HepG2 (cell line): ENCODE data around the gene RGS11. TPM values are rescaled to one million over a fixed set of nuclear protein-coding genes. Genes with fewer than 3 reads are reported as not detected.

Experiments
- ATAC-seq: fragments of 200-7000 bp; cut with Tn5 transposase; 3 replicates; pipeline ENCODE4 v1.9.1; 2020; ENCODE audit warnings: mild to moderate bottlenecking, moderate library complexity
- BruUV-seq: library from RNA; stranded (reverse); fragments of 400-500 nt; replicated peaks from 2 replicates; lab custom pipeline; 2021; lab: Mats Ljungman, UMichigan
- CTCF ChIA-PET: fragments of 300-600 bp; formaldehyde crosslinking; extraction: SDS; loops from one replicate; lab custom pipeline; 2021; ENCODE audit warnings: low total read pairs, inconsistent platforms, low intra/inter-chr PET ratio; lab: Yijun Ruan, JAX
- POLR2A ChIA-PET: fragments of 350-600 bp; sonication (Branson Sonifier 250); formaldehyde crosslinking; loops from one replicate; lab custom pipeline; 2020; ENCODE audit warnings: antibody characterized with exemption, inconsistent platforms; lab: Yijun Ruan, JAX
- DNase-seq: peaks from one replicate; pipeline ENCODE4 v3.0.0-alpha.2; 2015; ENCODE audit warnings: low spot score
- FAIRE-seq: peaks from 3 replicates; lab custom pipeline; 2011; peaks lifted over from hg19 to GRCh38; lab: Jason Lieb, UNC
- H2AFZ ChIP-seq: one replicate; pipeline ENCODE4 v1.6.1; 2011; ENCODE audit warnings: low read length, inconsistent platforms
- H3K27ac ChIP-seq: fragments of 300-600 bp; 3 replicates; pipeline ENCODE4 v1.8.0; 2011; ENCODE audit warnings: mixed run types, mild to moderate bottlenecking, mixed read lengths, low read length, inconsistent platforms; ENCODE audit not compliant: insufficient read depth; ENCODE audit errors: extremely low read length
- H3K27me3 ChIP-seq, 2 experiments: fragments of 200-600 bp in 1 of 2; 2 replicates in 1 of 2; 3 replicates in 1 of 2; pipeline versions ENCODE4 v1.6.0 to v1.8.0; 2011; ENCODE audit warnings: low read length in 2 of 2, mild to moderate bottlenecking in 2 of 2, moderate library complexity in 2 of 2, inconsistent platforms in 1 of 2; ENCODE audit not compliant: insufficient read depth in 2 of 2, control insufficient read depth in 1 of 2
- H3K36me3 ChIP-seq, 2 experiments: fragments of 200-600 bp in 1 of 2; replicated peaks in 1 of 2; 2 replicates in 1 of 2; 3 replicates in 1 of 2; pipeline versions ENCODE4 v1.5.1 to v1.8.0; 2011; ENCODE audit warnings: low read length in 2 of 2, inconsistent platforms in 1 of 2; ENCODE audit not compliant: insufficient read depth in 2 of 2, control insufficient read depth in 1 of 2
- H3K4me1 ChIP-seq: 2 replicates; pipeline ENCODE4 v1.5.1; 2012; ENCODE audit warnings: low read length, inconsistent platforms; ENCODE audit not compliant: insufficient read depth
- H3K4me2 ChIP-seq: 2 replicates; pipeline ENCODE4 v1.6.0; 2011; ENCODE audit warnings: low read depth, low read length, inconsistent platforms
- H3K4me3 ChIP-seq, 3 experiments: fragments of 200-600 bp in 1 of 3; sonication (generic), shearing (Covaris generic) in 1 of 3; replicated peaks in 1 of 3; 2 replicates each; pipeline ENCODE4 v1.5.1; 2011 to 2016; ENCODE audit warnings: low read length in 3 of 3, inconsistent platforms in 2 of 3, low read depth in 2 of 3, mild to moderate bottlenecking in 2 of 3, control low read depth in 1 of 3, mixed read lengths in 1 of 3; ENCODE audit not compliant: insufficient read depth in 1 of 3
- H3K79me2 ChIP-seq: one replicate; pipeline ENCODE4 v1.6.1; 2011; ENCODE audit warnings: low read length, inconsistent platforms; ENCODE audit not compliant: insufficient read depth
- H3K9ac ChIP-seq: 2 replicates; pipeline ENCODE4 v1.6.0; 2011; ENCODE audit warnings: mild to moderate bottlenecking, low read depth, low read length, inconsistent platforms; ENCODE audit not compliant: insufficient read depth
- H3K9me3 ChIP-seq: 2 replicates; pipeline ENCODE4 v1.5.1; 2012; ENCODE audit warnings: mild to moderate bottlenecking, low read length
- H4K20me1 ChIP-seq: 2 replicates; pipeline ENCODE4 v1.6.0; 2011; ENCODE audit warnings: inconsistent platforms, mild to moderate bottlenecking, low read length, moderate library complexity; ENCODE audit not compliant: insufficient read depth
- CCDC6 ChIP-seq: sonication (generic); formaldehyde crosslinking; IDR thresholded peaks from 2 replicates; pipeline ENCODE4 v1.8.1; 2022; ENCODE audit warnings: mild to moderate bottlenecking, missing genetic modification reagents, moderate library complexity
- MED13 ChIP-seq: sonication (generic); formaldehyde crosslinking; IDR thresholded peaks from 2 replicates; pipeline ENCODE4 v1.5.0; 2020; ENCODE audit warnings: missing genetic modification reagents
- PRDM4 ChIP-seq: sonication (generic); formaldehyde crosslinking; IDR thresholded peaks from 2 replicates; pipeline ENCODE4 v1.9.0; 2021; ENCODE audit warnings: missing genetic modification reagents, borderline replicate concordance
- RBAK ChIP-seq: sonication (generic); formaldehyde crosslinking; IDR thresholded peaks from 2 replicates; pipeline ENCODE4 v1.5.1; 2020; ENCODE audit warnings: mild to moderate bottlenecking, missing genetic modification reagents
- SRSF4 ChIP-seq: fragments of 200-400 bp; formaldehyde crosslinking; IDR thresholded peaks from one replicate; pipeline ENCODE4 v1.6.1; 2018; ENCODE audit warnings: mild to moderate bottlenecking, low read depth, low read length, moderate library complexity; ENCODE audit not compliant: poor library complexity, severe bottlenecking
- ZBTB7B ChIP-seq: sonication (generic); formaldehyde crosslinking; IDR thresholded peaks from 2 replicates; pipeline ENCODE4 v1.4.0; 2020; ENCODE audit warnings: missing genetic modification reagents
- ZNF17 ChIP-seq: sonication (generic); formaldehyde crosslinking; IDR thresholded peaks from 2 replicates; pipeline ENCODE4 v1.5.0; 2020; ENCODE audit warnings: mild to moderate bottlenecking, missing genetic modification reagents
- ZNF446 ChIP-seq: sonication (generic); formaldehyde crosslinking; IDR thresholded peaks from 2 replicates; pipeline ENCODE4 v1.5.0; 2020; ENCODE audit warnings: mild to moderate bottlenecking, missing genetic modification reagents
- ZNF484 ChIP-seq: sonication (generic); formaldehyde crosslinking; IDR thresholded peaks from 2 replicates; pipeline ENCODE4 v1.5.1; 2020; ENCODE audit warnings: mild to moderate bottlenecking, low read depth, missing genetic modification reagents, borderline replicate concordance
- ZNF710 ChIP-seq: sonication (generic); formaldehyde crosslinking; IDR thresholded peaks from 2 replicates; pipeline ENCODE4 v1.5.0; 2020; ENCODE audit warnings: mild to moderate bottlenecking, missing genetic modification reagents, borderline replicate concordance
- ZNF747 ChIP-seq: sonication (generic); formaldehyde crosslinking; IDR thresholded peaks from 2 replicates; pipeline ENCODE4 v1.8.1; 2023; ENCODE audit warnings: missing genetic modification reagents, mild to moderate bottlenecking, borderline replicate concordance
- WGBS: methylation state at CpG from one replicate; pipeline ENCODE4 v1.1.6; 2017; ENCODE audit warnings: low lambda C conversion rate; 5-methylcytosine and 5-hydroxymethylcytosine counted together
- in situ Hi-C: cut with HindIII; loops from 2 replicates; pipeline ENCODE4 v1.10.0; 2017; ENCODE audit warnings: low pct_unique_long_range_greater_than_20kb; ENCODE audit not compliant: extremely low pct_ligation_motif_present
- intact Hi-C: fragments of 100-400 bp; cut with micrococcal nuclease; formaldehyde crosslinking; loops from one replicate; pipeline ENCODE4 v1.10.0; 2022; ENCODE audit not compliant: unreplicated experiment
- polyA plus RNA-seq, 8 experiments: library from polyadenylated mRNA; depleted of rRNA in 3 of 8; stranded (reverse) in 7 of 8; unstranded in 1 of 8; fragments of >200 nt; fragmentation: Illumina TruSeq in 4 of 8; extraction: Trizol in 4 of 8; gene quantifications; 2 replicates each; pipeline versions ENCODE4 v1.2.1 to v1.2.3, GENCODE V29; 2011 to 2016; ENCODE audit warnings: low read depth in 4 of 8, missing spikeins in 1 of 8, mixed read lengths in 1 of 8; ENCODE audit not compliant: insufficient read depth in 1 of 8
- total RNA-seq, 5 experiments: library from RNA; depleted of rRNA; stranded (reverse); fragments of >200 nt; fragmentation: Illumina TruSeq; extraction: Trizol; gene quantifications; 2 replicates each; pipeline ENCODE4 v1.2.3, GENCODE V29; 2016; ENCODE audit warnings: low read depth in 1 of 5
- TF ChIP-seq, protein P1 (sequence below): sonication (generic); formaldehyde crosslinking; IDR thresholded peaks from 2 replicates; pipeline ENCODE4 v1.4.0; 2020; ENCODE audit warnings: missing genetic modification reagents
- TF ChIP-seq, protein P2 (sequence below): sonication (generic); formaldehyde crosslinking; IDR thresholded peaks from 2 replicates; pipeline ENCODE4 v1.4.0; 2020; ENCODE audit warnings: mild to moderate bottlenecking, missing genetic modification reagents, borderline replicate concordance

RGS11 gene
- total and polyA plus RNA-seq, 2 of the 13 experiments (the other 11 are each of a cell fraction or from before 2014, with no cell fraction given): 0.11 TPM; not detected in 1

- TF ChIP-seq ZNF446 (no peak), PRDM4 (CRISPR knock-in tag) (no peak), ZNF17 (no peak), ZBTB7B (CRISPR knock-in tag) (no peak), ZNF710 (CRISPR knock-in tag) (no peak)
These were observed 10.0 kb downstream of the RGS11 start (continued) for GRCh38 chr16:265711-266110.

DNA sequence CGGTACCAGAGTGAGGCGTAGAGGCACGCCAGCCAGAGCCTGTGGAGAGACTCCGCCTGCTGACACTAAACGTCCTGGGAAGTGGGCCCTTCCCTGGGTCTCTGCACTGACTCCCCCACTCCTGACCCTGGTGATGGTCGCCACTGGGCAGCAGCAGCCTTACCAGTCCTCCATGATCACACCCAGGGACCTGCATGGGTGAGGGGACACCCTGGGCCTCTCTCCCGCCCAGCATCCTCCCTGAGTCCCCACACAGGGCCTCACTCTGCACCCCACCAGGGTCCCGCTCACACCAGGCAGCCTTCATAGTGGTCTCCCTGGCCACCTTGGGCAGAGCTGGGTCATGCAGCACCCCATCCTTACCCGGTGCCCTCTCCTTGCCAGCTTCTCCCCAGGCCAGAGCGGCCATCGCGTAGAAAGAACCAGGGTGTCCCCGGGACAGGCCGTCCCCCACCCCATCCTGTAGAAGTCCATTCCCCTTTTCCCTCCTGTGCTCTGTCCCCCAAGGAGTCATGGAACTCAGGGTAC lies 10.7 kb downstream of the RGS11 start:
- intact Hi-C loops (no loop called here), in situ Hi-C loops (no loop called here)
- no peaks in the 10 kb centered on the region for H4K20me1 ChIP-seq
- DNase-seq (no peak), FAIRE-seq (no peak), ATAC-seq (no peak)
- peaks cover 21% of the 10 kb centered on the region for H3K4me1 ChIP-seq
- H2AFZ ChIP-seq: no peak overlapping the region
- no peaks in the 10 kb centered on the region for H3K9me3 ChIP-seq
- no peak overlapping the region for H3K4me2 ChIP-seq
- no peak overlapping the region for H3K4me3 ChIP-seq
- H3K27me3 ChIP-seq: peaks cover 9 to 16% of the 10 kb centered on the region in 2 experiments; a peak in 4 of 5 replicates
- no peaks in the 10 kb centered on the region for H3K79me2 ChIP-seq
- WGBS: 92% methylated on average over 7 of the region's 14 CpGs
- no peak overlapping the region for H3K9ac ChIP-seq
- POLR2A ChIA-PET: interaction anchor here (0.9 kb wide), 1 partner anchor 30 kb away, joined by 3 read pairs; the partner anchor contains the start of gene FAM234A
- CTCF ChIA-PET: no interaction called here
- no peak overlapping the region for H3K27ac ChIP-seq
- BruUV-seq: TSS peak; percentile 54
- H3K36me3 ChIP-seq: peaks cover 10 to 12% of the 10 kb centered on the region in 2 experiments; a peak in 4 of 5 replicates
- TF ChIP-seq CCDC6 (CRISPR knock-in tag): no peak
- TF ChIP-seq, protein P1, sequence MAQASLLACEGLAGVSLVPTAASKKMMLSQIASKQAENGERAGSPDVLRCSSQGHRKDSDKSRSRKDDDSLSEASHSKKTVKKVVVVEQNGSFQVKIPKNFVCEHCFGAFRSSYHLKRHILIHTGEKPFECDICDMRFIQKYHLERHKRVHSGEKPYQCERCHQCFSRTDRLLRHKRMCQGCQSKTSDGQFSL (CRISPR knock-in tag): no peak
- TF ChIP-seq, protein P2, sequence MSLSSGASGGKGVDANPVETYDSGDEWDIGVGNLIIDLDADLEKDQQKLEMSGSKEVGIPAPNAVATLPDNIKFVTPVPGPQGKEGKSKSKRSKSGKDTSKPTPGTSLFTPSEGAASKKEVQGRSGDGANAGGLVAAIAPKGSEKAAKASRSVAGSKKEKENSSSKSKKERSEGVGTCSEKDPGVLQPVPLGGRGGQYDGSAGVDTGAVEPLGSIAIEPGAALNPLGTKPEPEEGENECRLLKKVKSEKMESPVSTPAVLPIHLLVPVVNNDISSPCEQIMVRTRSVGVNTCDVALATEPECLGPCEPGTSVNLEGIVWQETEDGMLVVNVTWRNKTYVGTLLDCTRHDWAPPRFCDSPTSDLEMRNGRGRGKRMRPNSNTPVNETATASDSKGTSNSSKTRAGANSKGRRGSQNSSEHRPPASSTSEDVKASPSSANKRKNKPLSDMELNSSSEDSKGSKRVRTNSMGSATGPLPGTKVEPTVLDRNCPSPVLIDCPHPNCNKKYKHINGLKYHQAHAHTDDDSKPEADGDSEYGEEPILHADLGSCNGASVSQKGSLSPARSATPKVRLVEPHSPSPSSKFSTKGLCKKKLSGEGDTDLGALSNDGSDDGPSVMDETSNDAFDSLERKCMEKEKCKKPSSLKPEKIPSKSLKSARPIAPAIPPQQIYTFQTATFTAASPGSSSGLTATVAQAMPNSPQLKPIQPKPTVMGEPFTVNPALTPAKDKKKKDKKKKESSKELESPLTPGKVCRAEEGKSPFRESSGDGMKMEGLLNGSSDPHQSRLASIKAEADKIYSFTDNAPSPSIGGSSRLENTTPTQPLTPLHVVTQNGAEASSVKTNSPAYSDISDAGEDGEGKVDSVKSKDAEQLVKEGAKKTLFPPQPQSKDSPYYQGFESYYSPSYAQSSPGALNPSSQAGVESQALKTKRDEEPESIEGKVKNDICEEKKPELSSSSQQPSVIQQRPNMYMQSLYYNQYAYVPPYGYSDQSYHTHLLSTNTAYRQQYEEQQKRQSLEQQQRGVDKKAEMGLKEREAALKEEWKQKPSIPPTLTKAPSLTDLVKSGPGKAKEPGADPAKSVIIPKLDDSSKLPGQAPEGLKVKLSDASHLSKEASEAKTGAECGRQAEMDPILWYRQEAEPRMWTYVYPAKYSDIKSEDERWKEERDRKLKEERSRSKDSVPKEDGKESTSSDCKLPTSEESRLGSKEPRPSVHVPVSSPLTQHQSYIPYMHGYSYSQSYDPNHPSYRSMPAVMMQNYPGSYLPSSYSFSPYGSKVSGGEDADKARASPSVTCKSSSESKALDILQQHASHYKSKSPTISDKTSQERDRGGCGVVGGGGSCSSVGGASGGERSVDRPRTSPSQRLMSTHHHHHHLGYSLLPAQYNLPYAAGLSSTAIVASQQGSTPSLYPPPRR: no peak
- no peak for TF ChIP-seq ZNF484
- TF ChIP-seq SRSF4: no peak
- TF ChIP-seq RBAK (CRISPR knock-in tag): no peak
- no peak for TF ChIP-seq ZNF747 (CRISPR knock-in tag)
- TF ChIP-seq MED13 (CRISPR knock-in tag): no peak
